PFSK-1 (cell line): ENCODE results near the gene PTPRM.

Experiments used
- POLR2AphosphoS5 ChIP-seq: IDR thresholded peaks from 2 replicates; pipeline ENCODE4 v1.6.1; 2012; ENCODE audit warnings: low read depth, mild to moderate bottlenecking, control low read depth, low read length, moderate library complexity
- REST ChIP-seq, 2 experiments: IDR thresholded peaks; 2 replicates each; pipeline versions ENCODE4 v1.6.1 to v1.8.0; 2011 to 2012; ENCODE audit warnings: low read depth in 2 of 2, low read length in 2 of 2, control low read depth in 1 of 2, inconsistent platforms in 1 of 2, mild to moderate bottlenecking in 1 of 2, moderate library complexity in 1 of 2; ENCODE audit not compliant: insufficient read depth in 1 of 2

- TF ChIP-seq REST (IDR thresholded peaks at IDR 0.05; ENCODE audit: insufficient read depth in 1 of 2, low read depth in 2 of 2, low read length in 2 of 2) (no peak), POLR2AphosphoS5 (no peak)
Observed at GRCh38 chr18:8004792-8005191, 437.7 kb downstream of the PTPRM start.
